Gastrocnemius medialis (tissue), 4 donors: ENCODE data around the gene PTMS.

Experiments used
- POLR2A ChIP-seq, 2 donors: fragments of 450-650 bp; IDR thresholded peaks; one replicate each; pipeline ENCODE4 v1.6.1; 2017; ENCODE audit warnings: antibody characterized with exemption in 2 of 2, mild to moderate bottlenecking in 2 of 2, moderate library complexity in 2 of 2
- TF ChIP-seq, protein P1 (sequence below), 5 experiments: fragments of 450-650 bp in 3 of 5; fragments of 200-600 bp in 2 of 5; sonication (generic) in 2 of 5; IDR thresholded peaks in 4 of 5; conservative IDR thresholded peaks in 1 of 5; 1 replicate in 4 of 5; 2 replicates in 1 of 5; pipeline ENCODE4 v1.5.1; 2016 to 2019; ENCODE audit warnings: antibody characterized with exemption in 5 of 5, mild to moderate bottlenecking in 3 of 5, moderate library complexity in 3 of 5

DNA sequence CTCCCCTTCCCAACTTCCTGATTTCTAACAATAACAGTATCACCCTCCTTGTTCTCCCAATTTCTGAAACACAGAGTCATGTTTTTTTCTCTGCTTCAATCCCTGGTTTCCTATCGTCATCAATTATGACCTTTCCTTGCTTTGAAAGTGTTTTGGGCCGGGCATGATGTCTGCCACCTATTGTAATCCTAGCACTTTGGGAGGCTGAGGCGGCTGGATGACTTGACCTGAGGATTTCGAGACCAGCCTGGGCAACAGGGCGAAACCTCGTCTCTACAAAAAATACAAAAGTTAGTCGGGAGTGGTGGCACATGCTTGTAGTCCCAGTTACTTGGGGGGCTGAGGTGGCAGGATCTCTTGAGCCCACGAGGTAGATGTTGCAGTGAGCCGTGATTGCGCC is 42.9 kb downstream of the PTMS start:
- no peak for TF ChIP-seq POLR2A (IDR thresholded peaks at IDR 0.05)
- TF ChIP-seq, protein P1, sequence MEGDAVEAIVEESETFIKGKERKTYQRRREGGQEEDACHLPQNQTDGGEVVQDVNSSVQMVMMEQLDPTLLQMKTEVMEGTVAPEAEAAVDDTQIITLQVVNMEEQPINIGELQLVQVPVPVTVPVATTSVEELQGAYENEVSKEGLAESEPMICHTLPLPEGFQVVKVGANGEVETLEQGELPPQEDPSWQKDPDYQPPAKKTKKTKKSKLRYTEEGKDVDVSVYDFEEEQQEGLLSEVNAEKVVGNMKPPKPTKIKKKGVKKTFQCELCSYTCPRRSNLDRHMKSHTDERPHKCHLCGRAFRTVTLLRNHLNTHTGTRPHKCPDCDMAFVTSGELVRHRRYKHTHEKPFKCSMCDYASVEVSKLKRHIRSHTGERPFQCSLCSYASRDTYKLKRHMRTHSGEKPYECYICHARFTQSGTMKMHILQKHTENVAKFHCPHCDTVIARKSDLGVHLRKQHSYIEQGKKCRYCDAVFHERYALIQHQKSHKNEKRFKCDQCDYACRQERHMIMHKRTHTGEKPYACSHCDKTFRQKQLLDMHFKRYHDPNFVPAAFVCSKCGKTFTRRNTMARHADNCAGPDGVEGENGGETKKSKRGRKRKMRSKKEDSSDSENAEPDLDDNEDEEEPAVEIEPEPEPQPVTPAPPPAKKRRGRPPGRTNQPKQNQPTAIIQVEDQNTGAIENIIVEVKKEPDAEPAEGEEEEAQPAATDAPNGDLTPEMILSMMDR (IDR thresholded peaks at IDR 0.05 in 4 of 5, conservative IDR thresholded peaks at IDR 0.05 in 1 of 5): no peak
